Midbrain (tissue), 1 donor: ENCODE measurements around the gene HSFX4.
"Not testable (repeated sequence)": the region's sequence is repeated elsewhere in the genome, so short reads cannot be mapped to it uniquely, and the experiment has no call there.

Source experiments
- DNase-seq: peaks from one replicate; lab custom pipeline; 2025; lab: John Stamatoyannopoulos, UW

The HSFX4 gene, protein sequence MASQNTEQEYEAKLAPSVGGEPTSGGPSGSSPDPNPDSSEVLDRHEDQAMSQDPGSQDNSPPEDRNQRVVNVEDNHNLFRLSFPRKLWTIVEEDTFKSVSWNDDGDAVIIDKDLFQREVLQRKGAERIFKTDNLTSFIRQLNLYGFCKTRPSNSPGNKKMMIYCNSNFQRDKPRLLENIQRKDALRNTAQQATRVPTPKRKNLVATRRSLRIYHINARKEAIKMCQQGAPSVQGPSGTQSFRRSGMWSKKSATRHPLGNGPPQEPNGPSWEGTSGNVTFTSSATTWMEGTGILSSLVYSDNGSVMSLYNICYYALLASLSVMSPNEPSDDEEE

DNA sequence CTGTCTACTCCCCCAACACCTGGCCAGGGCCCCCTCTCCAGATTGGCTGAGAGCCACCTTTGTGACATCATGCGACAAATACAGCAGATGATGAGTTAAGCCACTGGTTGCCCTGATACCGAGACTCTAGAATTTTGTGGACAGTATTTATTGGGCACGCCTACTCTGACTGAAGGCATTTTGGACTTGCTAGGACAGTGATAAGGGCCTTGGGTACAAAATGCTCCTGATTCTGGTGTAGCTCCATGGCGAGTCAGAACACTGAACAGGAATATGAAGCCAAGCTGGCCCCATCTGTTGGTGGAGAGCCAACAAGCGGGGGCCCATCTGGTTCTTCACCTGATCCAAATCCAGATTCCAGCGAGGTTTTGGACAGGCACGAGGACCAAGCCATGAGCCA lies at the start of gene HSFX4:
TSS of gene HSFX4 (plus strand) at position 174 of the 400 bp plus-strand sequence. CDS start at position 246, 72 bp downstream.
- not testable (repeated sequence) for DNase-seq

- DNase-seq = no peak
Measured at GRCh38 chrX:149881081-149881711, 48.2 kb upstream of the HSFX4 start, which contains the start of gene MAGEA8. Gene MAGEA8 (plus strand): TSS chrX:149881183. CDS start chrX:149884273, 3,090 bp downstream.

- not testable (repeated sequence) for DNase-seq
Measured at GRCh38 chrX:149890828-149891227, 38.5 kb upstream of the HSFX4 start.

- DNase-seq = no peak
Measured at GRCh38 chrX:149898554-149898953, 30.8 kb upstream of the HSFX4 start.

GRCh38 chrX:149903889-149904748 lies 25.3 kb upstream of the HSFX4 start:
- DNase-seq = no peak

- DNase-seq = no peak
Measured at GRCh38 chrX:149908308-149908707, 21.1 kb upstream of the HSFX4 start.

DNA sequence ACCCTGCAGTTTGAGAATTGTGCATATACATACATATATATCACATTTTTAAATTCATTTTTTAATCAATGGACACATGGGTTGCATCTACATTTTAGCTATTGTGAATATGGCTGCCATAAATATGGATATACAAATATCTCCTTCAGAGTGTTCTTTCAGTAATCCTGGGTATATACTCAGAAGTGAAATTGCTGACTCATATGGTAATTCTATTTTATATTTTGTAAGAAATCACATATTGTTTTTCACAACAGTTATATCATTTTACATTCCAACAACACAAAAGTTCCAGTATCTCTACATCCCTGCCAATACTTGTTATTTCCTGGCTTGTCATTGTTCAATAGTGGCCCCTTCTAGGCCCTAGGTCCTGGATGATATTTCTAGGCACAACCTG lies 20.6 kb upstream of the HSFX4 start:
- DNase-seq = no peak

GRCh38 chrX:149909324-149910177 lies 19.8 kb upstream of the HSFX4 start:
- DNase-seq = no peak

- DNase-seq = no peak
Measured at GRCh38 chrX:149910178-149910695, 19.1 kb upstream of the HSFX4 start.

- DNase-seq = no peak
Measured at GRCh38 chrX:149916745-149917392, 12.5 kb upstream of the HSFX4 start.

GRCh38 chrX:149923836-149924235 lies 5.5 kb upstream of the HSFX4 start:
- not testable (repeated sequence) for DNase-seq

DNA sequence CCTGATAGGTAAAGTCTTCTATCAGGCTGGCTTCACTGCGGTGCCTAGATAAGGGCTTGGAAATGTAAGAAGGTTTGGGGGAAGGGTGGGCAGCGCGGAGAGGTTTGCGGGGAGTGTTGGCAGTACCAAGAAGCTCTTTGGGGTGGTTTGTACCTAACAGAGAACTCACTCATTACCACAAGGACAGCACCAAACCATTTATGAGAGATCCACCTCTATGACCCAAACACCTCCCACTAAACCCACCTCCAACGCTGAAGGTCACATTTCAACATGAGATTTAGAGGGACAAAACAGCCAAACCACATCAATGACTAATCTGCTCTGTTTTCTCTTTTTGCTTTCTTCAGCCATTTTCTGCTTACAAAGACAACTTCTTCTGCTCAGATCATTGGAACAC lies 4.9 kb upstream of the HSFX4 start:
- DNase-seq = not testable (repeated sequence)

DNA sequence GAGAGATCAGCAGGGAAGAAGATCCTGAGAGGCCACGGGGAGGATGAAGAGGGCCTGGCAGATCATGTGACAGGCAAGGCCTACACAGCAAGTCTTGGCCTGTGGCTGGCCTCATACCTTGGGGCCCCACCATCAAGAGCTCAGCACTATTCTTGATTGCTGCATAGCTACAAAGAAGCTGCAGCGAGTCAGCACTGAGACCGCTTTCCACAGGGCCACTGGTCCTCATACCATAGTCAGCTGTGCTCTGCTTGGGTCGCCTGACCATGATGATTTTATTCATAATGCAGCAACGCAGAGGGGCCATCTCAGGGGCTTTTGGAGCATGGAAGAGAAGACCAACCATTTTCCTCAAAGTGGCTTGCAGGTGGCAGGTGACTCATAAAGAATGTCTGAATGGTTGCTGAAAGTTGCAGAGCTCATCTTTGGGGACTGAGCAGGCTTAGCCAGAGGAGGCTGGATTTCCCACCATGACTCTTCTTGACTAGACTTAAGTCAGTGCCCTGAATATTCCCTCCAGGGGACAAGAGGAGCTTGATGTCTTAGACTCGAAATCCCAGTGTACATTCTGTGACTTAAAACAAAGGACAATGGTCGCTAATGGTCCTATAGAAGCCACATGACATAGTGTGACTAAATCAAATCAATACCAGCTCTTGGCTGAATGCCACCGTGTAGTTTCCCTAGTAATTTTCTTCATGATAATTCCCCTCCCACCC lies 2.0 kb upstream of the HSFX4 start:
- not testable (repeated sequence) for DNase-seq

- not testable (repeated sequence) for DNase-seq
Measured at GRCh38 chrX:149927964-149928258, 1.5 kb upstream of the HSFX4 start.

- not testable (repeated sequence) for DNase-seq
Measured at GRCh38 chrX:149928635-149929034, 738 bp upstream of the HSFX4 start.

- DNase-seq = not testable (repeated sequence)
Measured at GRCh38 chrX:149931355-149931754, 2.0 kb downstream of the HSFX4 start.

GRCh38 chrX:149932150-149932549 lies 2.8 kb downstream of the HSFX4 start:
- DNase-seq = not testable (repeated sequence)

DNA sequence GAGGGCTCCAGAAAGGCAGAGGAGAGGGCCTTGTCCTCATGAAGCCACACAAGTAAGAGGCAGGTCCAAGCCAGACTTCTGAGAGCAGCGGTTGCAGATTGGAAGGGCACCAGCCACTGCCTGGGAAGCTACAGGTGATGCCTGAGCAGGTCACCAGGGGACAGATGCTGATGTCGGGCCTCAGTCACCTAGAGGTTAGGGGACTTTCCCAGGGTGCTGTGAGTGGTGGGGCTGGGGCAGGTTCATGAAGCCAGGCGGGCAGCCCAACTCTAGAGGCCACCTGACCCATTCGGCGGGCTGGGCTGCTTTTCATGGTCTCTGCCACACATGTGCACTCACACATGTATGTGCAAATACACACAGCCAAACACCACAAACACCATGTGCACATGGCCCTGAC lies 3.6 kb downstream of the HSFX4 start:
- DNase-seq = not testable (repeated sequence)

DNA sequence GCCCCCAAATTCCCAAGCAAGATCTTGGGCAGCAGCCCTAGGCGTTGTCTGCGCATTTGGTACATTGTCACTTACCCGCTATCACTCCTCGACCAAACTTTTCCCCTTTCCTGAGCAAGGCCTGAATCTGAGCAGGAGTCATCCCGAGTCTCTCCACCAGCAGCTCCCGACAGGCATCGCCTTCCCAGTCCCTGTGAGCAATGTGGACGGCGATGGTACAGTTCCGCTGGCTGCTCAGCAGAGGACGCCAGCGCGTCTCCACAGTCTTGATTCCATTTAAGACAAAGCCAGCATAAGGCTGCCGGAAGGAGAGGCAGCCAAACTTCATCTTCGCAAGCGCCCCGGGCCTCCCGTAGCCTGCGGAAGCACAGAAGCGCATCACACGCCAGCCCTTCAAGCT lies 4.2 kb downstream of the HSFX4 start:
- DNase-seq = not testable (repeated sequence)

GRCh38 chrX:149937328-149937727 lies 8.0 kb downstream of the HSFX4 start:
- DNase-seq = not testable (repeated sequence)
